T-helper 9 cell (primary cell): Measurements from ENCODE around the gene RACGAP1.
A peak's percentile ranks its signal among the peaks of the same experiment; 100 is the strongest.

Source experiments
- DNase-seq: peaks from one replicate; pipeline ENCODE4 v3.0.0-alpha.2; 2020

The RACGAP1 gene

DNA sequence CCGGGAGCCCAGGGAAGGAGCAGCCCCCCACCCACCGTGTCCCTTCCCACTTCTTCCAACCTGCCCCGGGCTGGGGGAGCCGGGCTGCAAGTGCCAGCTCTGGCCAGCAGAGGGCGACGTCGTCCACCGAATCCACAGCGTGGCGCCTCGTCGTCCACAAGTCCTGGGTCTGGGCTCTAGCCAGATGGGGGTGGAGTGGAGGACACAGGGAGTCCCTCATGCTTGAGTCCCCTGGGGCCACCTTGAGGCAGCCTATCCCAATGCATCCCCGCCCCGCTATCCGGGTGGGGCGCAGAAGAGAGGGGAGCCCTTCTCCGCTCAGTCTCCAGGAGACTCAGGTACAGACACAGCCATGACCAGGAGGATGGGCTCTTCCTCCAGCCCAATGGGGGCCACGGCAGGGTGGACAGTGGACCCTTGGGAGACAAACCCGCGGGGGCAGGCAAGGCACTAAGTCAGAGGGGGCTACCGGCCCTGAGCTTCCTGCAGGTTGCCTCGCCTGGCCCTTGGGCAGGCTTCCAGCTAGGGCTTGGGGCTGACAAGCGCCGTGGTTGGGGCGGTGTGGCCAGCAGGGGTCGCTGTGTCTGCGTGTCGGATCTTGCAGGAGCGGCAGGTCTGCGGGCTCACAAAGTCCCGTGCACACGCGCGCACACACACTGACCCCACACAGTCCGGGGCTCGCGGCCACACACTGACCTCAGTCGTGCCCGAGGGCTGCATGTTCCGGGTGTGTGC, 58.1 kb downstream of the RACGAP1 start:
- DNase-seq, result peak; percentile 97

DNA sequence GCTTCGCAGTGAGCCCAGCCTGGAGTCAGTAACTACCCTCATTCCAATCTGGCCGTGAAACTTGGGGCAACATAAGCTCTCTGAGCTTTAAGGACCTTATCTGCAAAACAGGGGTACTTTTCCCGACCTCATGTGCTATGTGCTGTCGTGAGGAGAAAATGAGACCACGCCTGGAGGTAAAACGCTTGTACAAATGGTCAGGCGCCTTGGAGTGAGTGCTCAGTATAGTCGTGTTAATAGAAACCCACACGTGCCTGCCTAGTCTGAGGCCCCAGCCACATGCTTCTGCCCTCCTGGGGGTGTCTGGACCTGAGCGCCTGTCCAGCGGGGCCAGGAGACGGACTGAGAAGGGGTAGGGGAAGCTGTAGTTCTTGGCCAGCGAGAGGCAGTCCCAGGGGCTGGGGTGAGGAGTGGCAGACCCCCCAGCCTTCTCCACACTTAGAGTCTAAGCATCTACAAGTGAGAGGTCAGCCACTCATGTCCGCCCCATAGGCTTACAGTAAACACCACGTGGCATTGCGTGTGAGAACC, 58.7 kb downstream of the RACGAP1 start:
- DNase-seq, result no peak

DNA sequence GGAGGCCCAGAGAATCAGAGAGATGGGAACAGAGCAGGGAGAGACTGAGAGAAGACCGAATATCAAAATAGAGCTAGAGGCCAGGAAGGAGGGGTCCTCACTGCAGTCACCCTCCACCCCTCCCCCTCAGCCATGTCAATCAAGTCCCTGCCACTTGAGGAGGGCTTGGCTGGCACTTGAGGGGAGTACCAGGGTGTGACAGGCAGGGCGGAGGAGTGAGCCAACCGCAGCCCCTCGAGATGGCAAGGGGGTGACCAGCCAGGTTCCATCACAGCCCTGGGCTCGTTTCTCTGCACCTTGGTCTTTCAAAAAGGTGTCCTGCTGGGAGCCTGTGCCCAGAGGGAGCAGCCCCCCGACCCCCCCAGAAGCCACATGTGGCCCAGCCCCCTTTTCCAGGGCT, 59.5 kb downstream of the RACGAP1 start:
- no peak for DNase-seq

DNA sequence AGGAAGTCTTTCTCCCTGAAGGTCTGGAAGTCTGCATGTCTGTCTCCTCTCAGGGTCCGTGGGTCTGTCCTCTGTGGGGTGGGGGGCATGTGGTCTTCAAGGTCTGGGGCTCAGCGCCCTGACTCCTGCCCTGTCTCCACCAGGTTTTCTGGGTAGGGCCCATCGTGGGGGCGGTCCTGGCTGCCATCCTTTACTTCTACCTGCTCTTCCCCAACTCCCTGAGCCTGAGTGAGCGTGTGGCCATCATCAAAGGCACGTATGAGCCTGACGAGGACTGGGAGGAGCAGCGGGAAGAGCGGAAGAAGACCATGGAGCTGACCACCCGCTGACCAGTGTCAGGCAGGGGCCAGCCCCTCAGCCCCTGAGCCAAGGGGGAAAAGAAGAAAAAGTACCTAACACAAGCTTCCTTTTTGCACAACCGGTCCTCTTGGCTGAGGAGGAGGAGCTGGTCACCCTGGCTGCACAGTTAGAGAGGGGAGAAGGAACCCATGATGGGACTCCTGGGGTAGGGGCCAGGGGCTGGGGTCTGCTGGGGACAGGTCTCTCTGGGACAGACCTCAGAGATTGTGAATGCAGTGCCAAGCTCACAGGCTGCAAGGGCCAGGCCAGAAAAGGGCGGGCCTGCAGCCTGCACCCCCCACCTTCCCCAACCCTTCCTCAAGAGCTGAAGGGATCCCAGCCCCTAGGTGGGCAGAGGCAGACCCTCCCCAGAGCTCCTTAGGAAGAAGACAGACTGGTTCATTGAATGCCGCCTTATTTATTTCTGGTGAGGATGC, 60.3 kb downstream of the RACGAP1 start:
- no peak for DNase-seq

DNA sequence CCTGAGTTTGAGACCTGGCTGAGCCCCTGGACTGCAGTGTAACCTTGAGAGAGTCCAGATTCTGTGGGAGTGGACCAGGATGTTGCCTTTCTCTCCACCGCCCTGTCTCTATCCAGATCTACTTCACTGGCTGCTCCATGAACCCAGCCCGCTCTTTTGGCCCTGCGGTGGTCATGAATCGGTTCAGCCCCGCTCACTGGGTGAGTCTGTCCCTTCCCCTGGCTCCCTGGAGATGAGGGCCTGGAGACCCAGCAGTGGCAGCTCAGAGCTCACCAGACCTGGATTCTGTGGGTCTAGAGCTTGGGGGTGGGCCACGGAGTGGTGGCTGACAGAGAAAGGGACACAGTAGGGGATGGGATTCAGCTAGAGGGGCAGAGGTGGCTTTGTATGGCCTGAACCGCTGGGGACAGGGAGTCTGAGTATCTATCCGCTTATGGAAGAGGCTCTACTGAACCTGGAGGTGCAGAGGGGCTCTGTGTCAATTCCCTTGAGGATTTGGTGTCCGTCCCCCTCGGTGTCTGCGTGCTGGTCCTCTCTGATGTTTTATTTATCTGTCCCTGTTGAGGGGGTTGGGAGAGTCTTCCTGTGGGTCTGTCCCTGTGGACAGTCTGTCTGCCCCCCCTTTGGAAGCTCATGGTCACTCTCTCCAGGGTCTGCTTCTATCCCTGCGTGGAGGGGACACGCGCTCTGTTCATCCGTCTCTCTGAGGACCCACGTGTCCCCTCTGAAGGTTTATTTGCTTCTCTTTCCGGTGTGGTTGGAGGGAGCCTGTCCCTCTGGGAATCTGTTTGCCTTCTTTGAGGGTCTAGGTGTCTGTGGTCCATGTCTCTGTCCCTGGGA, 61.1 kb downstream of the RACGAP1 start:
- no peak for DNase-seq

DNA sequence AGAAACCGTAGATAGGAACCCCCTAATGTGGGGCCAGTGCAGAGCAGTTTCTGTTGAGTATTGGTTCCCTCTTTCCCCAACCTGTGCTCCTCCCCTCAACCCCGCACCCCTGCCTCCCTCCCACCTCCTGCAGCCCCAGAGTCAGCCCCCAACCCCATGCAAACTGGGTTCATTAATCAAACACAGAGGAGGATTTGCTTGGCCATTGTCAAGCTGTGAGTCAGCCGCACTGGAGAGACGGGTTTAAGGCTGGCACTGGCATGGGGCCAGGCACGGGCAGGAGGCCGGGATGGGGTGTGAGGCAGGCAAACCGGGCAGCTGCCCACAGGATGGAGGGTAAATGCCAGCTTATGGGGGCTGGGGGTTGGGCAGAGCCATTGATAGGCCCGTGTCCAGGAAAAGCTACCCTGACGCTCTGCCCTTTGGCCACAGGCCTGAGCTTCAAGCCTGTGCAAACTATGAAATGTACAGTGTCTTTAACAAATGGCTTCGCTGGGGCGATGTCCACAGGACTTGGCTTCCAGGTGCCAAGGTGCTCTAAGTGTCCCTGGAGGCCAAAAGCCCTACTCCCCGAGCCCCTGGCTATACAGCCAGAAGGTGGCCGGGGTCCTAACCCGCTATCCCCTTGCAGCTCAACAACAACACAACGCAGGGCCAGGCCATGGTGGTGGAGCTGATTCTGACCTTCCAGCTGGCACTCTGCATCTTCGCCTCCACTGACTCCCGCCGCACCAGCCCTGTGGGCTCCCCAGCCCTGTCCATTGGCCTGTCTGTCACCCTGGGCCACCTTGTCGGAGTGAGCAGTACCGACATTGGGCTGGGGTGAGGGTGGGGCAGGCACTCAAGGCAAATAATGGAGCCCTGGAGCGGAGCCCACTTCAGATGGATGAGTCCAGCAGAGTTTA, 62.2 kb downstream of the RACGAP1 start:
- no peak for DNase-seq

DNA sequence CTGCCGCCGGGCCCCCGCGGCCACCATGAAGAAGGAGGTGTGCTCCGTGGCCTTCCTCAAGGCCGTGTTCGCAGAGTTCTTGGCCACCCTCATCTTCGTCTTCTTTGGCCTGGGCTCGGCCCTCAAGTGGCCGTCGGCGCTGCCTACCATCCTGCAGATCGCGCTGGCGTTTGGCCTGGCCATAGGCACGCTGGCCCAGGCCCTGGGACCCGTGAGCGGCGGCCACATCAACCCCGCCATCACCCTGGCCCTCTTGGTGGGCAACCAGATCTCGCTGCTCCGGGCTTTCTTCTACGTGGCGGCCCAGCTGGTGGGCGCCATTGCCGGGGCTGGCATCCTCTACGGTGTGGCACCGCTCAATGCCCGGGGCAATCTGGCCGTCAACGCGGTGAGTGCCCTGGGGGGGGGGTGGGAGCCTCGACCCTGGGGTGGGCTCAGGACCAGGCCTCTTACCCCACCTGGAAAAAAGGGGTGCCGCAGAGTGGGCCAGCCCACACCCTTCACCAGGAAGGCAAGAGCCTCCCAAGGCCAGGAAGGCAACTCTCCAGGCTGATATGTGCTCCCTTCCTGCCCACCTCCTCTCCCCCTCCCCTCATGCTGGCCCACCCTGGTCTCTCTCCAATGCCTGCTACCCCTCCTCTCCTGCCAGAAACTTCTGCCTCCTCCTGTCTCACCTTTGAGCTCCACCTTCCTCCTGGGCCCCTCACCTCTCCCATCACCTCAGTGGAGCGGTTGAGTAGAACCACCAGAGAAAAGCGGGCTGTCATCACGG, 63.1 kb downstream of the RACGAP1 start:
- no peak for DNase-seq

DNA sequence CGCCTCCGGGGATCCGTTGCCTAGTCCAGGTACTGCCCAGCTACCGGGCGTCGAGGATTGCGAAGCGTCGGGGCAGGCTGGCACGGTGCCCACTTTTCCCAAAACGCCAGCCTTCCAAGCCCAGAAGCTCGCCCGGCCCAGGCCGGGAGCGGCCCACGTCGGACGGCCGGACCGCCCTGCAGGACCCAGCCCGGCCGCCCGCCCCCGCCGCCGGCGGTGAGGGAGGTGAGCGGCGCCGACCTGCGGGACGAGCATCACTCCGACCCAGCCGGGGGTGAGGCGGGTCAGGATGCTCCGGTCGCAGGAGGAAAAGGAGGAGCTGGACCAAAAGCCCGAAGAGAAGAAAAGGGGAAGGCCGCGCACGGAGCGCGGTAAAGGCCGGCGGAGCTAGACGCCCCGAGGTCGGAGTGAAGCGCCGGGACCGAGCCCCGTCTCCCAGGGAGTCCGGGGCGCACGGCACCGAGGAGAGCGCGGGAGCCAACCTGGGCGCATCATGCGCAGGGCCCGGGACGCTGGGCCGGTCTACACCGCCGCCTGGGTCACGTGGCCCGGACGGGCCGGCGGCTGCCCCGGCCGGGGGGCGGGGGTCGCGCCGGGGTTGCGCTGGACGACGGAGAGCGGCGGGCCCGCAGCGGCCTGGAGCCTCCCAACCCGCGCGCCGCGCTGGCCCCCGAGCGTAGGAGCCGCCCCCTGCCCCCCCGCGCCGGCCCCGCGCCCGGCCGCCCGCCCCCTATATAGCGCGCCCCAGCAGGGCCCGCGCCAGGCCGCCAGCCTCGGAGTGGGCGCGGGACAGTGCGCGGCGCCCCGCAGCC, 64.0 kb downstream of the RACGAP1 start, which contains the start of gene AQP5:
AQP5 (plus strand) TSS at position 762 of the 812 bp plus-strand sequence. CDS start 146 bp downstream, outside the sequence.
- DNase-seq, result no peak

DNA sequence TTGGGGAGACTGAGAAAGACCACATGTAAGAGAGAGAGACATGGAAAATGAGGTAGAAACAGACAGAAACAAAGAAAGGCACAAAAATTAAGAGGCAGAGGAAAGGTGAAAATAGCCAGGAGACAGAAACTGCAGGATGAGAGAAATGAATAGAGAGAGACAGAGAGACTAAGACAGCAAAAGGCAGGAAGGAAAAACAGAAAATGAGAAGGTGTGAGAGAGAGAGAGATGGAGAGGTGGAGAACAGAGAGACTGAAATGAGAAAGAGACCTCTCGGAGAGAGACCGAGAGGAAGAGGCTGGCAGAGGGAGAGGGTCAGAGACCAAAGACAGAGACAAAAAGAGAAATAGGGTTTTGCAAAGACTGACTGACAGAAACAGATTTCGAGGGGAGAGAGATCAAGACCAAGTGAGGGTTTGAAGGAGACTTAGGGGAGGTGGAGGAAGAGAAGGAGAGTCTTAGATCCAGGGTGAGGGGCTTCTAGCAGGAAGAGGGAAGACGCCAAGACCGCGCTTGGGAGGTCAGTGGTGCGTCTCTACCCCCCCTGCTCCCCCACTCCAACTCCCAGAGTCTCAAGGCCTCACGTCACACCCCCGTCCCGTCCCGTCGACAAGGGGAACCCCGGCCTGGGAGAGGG, 64.7 kb downstream of the RACGAP1 start:
- no peak for DNase-seq

DNA sequence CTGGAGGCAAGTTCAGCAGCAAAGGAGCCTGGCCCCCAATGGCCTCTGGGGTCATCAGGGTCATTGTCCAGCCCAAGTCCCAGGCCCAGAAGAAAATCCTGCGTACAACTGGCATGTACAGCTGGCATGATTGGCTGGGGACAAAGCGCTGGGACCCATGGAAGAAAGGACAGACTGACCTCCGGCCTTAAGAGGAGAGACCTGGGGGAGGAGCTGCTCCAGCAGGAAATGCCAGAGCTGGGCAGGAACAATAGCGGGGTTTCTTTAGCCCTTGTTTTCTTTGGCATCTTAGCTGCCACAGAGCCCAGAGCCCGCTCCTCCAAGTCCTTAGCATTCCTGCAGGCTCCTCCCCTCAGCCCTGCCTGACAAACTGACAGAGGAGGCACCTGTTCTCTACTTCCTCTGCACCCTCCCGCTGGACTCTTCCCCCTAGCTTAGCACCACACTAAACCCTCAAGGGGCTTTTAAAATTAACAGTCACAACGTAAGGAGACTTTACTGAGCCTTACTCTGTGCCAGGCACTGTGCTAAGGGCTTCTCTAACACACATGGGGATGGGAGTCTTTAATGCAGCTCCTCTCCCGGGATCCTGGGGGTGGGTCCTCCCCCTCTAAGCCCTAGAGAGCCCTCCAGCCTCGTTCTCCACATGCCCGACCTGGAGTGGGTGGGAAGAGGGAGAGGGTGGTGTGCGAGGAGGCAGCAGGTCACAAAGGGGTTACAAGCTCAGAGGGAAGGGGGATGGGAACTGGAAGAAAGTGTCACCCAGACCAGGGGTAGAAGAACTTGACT, 65.4 kb downstream of the RACGAP1 start:
- no peak for DNase-seq

DNA sequence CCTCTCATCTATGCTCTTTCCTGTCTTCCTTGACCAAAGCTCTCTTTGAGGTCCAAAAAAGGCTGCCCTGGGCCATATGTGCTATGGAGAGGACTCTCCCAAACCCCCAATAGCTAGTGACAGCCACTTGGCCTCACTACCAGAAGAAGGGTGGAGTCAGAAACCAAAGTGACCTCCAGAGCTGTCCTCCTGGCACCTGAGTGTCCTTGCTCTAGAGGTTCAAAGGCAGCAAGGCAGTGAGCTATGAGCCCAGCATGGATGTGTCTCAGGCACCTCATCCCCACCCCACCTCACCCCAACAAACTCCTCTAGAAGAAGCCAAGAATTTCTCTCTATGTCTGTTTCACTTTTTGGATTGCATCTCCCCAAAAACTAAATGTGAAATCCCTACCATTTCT, 67.7 kb downstream of the RACGAP1 start:
- DNase-seq, result no peak

DNA sequence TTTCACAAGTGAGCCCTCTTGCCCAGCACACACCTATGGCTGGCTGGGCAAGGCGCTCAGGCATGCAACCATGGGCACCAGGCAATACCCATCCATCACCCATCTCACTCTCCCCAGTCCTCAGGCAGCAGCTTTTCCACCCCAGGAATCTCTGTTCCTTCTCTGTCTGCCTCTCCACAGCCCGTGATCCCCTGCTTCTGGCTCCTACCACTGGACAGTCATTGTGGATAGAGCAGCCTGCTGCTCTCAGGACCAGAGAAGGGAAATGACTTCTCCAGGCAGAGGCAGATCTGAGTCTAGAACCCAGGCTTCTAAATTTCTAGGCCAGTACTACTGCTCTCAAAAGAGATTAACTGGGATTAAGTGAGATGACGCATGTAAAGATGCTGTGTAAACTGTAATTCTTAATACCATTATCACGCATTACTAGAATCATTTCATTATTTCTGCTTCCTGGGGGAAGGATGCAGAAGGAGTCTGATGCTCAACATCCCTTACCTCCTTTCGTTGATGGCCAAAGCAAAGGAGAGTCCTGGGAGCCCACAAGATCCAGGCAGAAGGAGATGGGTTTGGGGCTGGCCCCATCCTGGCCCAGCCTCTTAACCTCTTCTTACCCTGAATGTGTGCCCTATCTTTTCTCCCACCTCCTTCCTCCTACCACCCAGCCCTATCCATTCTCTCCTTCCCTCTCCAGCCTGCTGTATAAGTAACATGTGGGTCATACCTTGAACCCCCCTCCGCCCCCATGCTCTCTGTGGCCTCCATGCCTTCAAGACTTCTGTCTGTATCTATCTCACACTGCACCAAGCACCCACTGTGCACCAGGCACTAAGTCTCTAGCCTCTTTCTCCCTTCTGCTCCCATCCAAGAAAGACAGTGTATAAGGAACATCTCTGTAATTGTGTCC, 68.4 kb downstream of the RACGAP1 start:
- no peak for DNase-seq

DNA sequence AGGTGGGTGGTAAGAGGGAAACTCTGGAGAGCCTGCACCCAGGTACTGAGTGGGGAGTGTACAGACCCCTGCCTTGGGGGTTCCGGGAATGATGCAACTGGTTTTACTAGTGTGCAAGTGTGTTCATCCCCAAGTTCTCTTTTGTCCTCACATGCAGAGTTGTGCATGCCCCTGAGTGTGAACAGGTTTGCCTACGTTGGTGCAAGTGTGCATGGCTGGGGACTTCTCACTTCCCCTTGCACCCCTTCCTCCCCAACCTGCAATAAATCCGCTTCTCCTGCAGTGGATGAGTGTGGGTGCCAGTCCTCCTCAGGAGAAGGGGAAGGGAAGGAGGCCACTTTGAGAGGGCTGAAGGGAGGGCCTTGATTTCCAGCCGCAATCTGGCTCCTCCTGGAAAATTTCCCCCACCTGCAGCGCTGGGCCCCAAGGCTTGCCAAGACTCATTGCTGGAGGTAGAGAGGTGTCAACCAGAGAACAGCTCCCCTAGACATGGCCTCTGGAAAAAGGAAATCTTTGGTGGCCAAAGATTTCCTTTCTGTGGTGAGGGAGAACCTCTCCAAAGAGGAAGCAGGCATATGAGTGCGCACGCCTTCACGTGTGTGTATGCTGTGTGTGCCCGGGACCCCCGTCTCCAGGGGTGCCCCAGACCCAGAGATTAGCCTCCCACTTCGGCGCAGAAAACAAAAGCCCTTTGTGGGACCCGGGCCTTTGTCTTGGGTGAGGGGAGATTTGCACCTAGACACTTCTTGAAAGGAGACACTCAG, 69.2 kb downstream of the RACGAP1 start:
- no peak for DNase-seq

DNA sequence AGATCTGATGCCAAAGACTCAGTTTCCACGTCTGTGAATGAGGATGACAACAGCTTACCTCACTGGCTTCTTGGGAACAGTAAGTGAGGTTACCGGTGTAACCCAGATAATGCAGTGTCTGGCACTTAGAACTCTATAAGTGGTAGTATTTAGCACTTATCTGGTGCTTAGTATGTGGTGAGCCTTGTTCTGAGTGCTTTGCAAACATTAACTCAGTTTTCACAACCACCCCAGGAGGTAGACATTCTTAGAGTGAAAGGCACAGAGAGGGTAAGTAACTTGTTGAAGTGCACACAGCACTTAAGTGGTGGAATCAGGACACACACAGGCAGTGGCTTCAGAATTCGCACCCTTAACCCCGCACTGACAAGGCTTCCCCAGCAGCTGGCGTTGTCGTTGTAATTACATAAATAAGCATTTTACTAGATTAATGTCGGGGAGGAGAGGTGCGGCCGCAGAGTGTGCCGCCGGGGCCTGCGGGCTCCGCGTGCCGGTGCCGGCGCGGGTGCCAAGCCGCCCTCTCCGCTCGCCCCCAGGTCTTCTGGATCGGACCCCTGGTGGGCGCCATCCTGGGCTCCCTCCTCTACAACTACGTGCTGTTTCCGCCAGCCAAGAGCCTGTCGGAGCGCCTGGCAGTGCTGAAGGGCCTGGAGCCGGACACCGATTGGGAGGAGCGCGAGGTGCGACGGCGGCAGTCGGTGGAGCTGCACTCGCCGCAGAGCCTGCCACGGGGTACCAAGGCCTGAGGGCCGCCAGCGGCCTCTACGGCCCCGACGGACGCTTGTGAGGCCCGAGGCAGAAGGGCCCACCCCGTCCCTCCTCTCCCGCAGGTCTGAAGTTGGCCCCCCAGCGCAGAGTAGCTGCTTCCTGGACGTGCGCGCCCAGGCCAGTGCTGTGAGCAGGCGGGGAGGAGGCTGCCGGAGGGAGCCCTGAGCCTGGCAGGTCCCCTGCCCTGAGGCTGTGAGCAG, 70.1 kb downstream of the RACGAP1 start:
- no peak for DNase-seq

DNA sequence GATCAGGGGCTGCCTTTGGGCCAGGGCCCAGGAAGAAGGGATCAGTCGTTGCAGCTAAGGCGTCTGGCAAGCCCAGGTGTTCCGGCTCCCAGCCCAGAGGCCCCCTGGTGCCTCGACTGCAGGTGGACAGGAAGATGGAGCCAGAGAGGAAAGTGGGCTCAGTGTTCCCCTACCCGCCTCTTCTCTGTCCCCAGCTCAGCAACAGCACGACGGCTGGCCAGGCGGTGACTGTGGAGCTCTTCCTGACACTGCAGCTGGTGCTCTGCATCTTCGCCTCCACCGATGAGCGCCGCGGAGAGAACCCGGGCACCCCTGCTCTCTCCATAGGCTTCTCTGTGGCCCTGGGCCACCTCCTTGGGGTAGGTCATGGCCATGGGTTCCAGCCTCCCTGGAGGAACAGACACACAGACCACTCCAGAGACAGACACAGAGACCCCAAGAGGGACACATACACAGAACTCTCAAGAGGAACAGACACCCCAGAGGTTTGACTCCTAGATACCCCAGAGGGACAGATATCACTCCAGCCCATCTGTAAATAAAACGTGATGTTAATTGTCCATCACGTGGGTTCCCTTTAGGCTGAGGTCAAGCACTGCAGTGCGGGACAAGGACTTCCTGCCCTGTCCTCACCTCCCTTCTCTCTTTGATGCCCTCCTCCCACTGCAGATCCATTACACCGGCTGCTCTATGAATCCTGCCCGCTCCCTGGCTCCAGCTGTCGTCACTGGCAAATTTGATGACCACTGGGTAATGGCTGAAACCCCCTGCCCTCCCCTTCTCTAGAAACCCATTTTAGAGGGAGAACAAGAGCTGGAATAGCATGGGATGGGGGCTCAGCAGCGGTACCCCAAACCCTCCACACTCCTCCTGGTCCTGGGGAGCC, 71.1 kb downstream of the RACGAP1 start:
- no peak for DNase-seq
